ENCODE data around the gene KIF5A.

Gene KIF5A

DNA sequence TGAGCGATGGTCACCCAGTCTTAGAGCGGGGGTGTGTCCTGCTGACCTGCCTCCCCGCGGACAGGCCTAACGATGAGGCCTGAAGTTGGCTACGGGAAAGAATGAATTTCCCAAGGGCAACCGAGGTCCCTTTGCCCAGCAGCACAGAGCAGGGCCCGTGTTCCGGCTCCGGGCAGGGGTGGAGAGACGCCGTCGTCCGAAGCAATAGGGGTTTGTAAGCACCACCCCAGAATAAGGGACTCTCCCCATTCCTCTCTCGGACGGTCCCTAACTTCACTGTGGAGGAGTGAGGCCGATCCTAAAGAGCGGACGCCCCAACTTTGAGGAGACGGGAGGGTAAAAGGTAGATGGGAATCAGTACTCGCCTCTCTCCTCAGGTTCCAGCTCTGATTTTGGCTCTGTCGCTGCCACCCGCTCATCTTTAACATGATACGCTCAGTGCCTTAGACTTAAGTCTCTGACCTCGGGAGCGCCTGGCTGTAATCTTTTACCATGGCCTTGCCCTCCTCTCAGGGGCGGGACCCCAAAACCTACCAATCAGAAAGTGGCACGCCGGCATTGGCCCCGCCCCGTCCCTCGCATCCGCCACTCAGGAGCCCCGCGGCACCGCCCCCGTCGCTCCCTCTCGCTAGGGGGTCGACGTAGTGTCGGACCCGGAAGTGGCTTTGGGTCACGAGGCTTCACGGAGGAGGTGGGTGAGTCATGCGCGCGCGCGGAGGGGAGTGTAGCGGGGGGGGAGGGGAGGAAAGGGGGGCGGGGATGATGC lies 29.6 kb upstream of the KIF5A start, which contains the start of gene DDIT3:
DDIT3 (minus strand) TSS at position 462 of the 766 bp plus-strand sequence. CDS start 3,108 bp downstream, outside the sequence.
- peak; percentile 96 to 99 for DNase-seq

DNA sequence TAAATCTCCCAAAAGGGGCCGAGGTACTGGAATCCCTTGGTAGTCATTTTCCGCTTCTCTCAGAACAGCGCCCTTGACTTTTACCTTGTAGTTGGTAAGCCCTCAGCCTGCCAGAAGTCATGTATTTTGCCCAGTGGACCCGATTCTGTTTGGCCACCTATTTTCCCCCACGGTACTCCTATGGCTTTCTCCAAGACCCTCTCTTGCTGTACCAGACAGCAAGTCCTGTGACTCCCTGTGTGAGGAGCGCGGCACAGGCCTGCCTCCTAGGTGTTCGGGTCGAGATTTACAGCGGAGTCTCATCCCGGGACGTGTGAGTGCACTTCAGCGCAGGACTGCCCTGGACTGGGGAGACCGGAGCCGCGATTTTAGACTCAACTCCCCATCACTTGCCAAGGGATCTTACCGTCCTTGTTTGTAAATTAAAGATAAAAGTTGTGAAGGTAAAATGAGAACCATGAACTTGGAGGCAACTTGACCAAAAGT lies 28.3 kb upstream of the KIF5A start:
- peak in 1 of 2 experiments; percentile 48 for DNase-seq

DNA sequence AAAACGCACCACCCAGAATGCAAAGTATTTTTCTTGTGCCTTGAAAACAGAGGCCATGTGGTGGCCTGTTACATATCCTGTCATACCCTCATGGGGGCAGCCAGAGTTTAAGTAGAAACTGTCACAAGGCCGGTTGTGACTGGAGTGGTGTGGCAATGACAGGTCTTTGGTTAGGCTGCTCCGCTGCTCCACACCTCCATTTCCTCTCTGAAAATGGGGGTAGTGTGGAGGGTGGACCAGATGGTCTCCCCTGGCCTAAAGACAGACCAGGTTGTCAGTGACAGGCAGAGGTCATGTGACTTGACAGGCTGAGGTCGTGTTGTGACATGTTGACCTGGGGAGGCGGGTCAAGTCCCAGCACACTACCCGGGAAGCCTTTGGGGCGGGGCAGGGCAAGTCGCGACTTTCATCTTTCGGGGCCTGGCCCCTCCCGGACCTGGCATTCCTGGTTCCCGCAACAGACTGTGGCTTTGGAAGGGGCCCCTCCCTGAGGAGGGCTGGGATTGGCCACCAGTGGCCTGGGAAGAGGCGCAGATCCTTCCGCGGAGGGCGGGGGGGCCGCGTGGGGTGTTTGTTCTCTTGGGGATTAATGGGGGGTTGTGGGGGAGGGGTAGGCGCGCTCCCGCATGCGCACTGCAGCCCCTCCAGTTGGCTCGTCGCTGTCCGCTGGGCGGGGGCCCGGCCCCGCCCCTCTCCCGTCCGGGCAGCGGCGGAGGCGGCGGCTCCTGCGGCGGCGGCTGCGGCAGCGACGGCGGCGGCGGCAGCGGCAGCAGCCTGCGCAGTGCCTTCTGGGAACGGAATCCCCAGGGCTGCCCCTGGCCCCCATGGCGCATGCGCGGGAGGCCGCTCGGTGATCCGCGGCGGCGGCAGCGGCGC lies 27.6 kb upstream of the KIF5A start, which contains the start of gene MBD6:
MBD6 (plus strand) TSS at position 814 of the 876 bp plus-strand sequence. CDS start 1,480 bp downstream, outside the sequence.
- peak; percentile 60 to 88 for DNase-seq

DNA sequence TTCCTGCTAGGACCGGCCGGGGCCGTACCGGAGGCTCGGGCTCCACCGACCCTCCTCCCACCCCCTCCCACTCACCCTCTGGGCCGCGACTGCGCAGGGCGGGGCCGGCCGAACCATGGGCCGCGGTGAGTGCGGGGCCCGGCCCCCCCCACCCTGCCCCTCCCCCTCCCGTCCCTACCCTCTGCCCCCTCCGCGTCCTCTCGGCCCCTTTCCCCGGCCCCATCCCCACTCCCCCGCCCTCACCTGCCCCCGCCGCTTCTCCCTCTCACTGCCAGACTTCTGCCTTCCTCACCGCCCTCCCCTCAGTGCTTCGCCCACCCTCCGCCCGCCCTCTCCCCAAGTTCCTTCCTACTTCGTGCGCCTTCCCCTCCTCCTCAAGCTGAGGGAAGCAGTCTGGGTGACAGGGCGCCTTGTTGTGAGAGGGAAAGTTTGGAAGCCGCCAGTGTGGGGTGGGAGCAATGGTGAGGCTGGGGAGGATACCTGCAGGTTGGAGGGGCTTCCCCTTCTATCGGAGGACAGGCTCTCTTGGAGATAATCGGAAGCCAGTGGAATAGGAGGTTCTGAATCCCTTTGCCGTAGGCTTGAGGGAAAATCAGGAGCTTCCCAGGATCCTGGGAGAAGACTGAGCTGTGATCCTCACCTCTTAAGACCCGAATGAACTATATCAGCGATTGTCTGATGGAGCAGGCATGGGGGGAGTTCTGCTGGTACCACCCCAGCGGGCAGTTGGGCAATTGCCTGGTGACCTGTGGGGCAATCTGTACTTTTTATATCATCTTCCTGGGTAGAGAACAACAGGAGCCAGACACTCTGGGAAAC lies 26.7 kb upstream of the KIF5A start:
- no peak for DNase-seq

DNA sequence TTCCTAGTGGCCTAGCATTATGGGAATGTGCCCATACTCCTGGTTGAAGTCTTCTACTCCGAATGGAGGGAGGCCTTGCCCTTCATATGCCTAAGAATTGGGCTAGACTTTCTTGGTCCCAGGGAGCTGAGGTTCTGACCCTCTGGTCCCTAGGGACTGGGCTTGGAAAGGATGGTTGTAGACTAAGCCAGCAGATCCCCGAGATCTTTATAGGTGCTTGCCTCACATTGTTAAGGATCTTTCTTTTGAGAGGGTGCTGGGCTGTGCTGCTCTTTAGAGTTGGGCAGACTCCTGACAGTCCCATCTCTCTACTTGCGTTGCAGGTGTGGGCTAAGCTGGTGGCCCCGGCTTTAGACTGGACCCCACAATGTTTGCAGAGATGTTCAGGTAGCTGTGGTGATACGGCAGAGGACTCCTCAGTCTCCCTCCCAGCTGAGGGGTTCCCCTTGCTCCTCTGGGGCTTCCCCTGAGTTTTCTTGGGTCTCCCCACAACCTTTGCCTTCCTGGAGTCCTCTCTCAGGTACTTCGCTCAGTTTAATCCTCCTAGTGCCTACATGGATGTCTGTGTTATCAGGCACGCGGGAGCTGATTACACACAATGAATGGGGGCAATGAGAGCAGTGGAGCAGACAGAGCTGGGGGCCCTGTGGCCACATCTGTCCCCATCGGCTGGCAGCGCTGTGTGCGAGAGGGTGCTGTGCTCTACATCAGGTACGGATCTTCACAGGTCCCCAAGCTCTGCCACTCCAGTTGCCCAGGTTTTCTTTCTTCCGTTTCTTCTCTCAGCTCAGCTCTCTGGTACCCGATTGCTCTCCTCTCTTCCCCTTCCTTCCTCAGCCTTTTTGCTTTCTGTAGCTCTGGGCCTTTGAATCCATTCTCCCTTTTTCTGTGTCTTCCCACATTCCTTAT lies 25.9 kb upstream of the KIF5A start:
- DNase-seq, result no peak

DNA sequence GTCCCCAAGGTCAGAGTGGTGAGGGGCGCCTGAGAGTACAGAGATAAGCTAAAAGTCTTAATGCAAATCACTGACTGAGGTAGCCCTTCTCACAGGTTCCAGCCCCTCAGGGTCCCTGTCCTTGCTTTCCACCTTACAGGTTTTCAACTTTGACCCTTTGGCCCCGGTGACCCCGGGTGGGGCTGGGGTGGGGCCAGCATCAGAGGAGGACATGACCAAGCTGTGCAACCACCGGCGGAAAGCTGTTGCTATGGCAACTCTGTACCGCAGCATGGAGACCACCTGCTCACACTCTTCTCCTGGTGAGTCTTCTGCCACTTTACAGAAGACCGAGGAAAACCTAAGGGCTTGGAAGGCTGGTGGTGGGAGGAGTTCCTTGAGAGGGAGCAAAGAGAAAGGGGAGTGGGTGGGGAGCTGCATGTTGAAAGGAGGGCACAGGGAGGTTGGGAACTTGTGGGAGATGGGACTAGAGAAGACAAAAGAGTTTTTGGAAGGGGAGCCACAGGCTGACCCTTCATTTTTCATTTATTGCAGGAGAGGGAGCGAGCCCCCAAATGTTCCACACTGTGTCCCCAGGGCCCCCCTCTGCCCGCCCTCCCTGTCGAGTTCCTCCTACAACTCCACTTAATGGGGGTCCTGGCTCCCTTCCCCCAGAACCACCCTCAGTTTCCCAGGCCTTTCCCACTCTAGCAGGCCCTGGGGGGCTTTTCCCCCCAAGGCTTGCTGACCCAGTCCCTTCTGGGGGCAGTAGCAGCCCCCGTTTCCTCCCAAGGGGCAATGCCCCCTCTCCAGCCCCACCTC lies 24.8 kb upstream of the KIF5A start:
- DNase-seq, result no peak

DNA sequence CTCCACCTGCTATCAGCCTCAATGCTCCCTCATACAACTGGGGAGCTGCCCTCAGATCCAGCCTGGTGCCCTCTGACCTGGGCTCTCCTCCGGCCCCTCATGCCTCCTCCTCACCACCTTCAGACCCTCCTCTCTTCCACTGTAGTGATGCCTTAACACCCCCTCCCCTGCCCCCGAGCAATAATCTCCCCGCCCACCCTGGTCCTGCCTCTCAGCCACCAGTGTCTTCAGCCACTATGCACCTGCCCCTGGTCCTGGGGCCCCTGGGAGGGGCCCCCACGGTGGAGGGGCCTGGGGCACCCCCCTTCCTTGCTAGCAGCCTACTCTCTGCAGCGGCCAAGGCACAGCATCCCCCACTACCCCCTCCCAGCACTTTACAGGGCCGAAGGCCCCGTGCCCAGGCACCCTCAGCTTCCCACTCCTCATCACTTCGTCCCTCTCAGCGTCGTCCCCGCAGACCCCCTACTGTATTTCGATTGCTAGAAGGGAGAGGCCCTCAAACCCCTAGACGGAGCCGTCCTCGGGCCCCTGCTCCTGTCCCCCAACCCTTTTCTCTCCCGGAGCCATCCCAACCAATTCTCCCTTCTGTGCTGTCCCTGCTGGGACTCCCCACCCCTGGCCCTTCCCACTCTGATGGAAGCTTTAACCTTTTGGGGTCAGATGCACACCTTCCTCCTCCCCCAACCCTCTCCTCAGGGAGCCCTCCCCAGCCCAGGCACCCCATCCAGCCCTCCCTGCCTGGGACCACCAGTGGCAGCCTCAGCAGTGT lies 24.0 kb upstream of the KIF5A start:
- DNase-seq, result no peak

DNA sequence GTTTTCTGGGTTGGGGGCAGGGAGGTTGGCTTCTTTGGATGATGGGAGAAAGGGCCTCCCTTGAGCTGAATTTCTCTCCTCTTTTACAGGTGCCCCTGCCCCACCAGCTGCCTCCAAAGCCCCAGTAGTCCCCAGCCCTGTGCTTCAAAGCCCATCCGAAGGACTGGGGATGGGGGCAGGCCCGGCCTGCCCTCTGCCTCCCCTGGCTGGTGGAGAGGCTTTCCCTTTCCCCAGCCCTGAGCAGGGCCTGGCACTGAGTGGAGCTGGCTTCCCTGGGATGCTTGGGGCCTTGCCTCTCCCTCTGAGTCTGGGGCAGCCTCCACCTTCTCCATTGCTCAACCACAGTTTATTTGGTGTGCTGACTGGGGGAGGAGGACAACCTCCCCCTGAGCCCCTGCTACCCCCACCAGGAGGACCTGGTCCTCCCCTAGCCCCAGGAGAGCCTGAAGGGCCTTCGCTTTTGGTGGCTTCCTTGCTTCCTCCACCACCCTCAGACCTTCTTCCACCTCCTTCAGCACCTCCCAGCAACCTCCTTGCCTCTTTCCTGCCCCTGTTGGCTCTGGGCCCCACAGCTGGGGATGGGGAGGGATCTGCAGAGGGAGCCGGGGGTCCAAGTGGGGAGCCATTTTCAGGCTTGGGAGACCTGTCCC lies 23.2 kb upstream of the KIF5A start:
- no peak for DNase-seq

DNA sequence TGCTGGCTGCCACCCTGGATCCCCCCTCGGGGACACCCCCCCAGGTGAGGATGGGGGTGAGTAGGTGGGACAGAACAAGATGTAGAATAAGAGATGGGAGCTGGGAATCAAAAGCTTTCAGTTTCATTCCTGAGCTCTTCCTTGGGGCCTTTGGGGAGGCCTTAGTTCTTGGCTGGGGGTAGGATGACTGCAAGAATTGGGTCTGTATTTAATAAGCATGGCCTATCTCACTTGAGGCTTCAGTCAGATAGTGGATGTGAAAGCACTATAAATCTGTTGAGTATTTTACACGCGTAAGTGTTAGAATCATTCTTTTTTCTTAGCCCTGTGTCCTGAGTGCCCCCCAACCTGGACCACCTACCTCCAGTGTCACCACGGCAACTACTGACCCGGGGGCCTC lies 22.7 kb upstream of the KIF5A start:
- DNase-seq, result no peak

DNA sequence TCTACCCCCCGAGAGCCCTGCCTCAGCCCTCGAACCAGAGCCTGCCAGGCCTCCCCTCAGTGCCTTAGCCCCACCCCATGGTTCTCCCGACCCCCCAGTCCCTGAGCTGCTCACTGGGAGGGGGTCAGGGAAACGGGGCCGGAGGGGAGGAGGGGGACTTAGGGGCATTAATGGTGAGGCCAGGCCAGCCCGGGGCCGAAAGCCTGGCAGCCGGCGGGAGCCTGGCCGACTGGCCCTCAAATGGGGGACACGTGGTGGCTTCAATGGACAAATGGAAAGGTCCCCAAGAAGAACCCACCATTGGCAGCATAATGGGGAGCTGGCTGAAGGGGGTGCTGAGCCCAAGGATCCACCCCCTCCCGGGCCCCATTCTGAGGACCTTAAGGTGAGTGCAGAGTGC lies 21.7 kb upstream of the KIF5A start:
- DNase-seq, result no peak

DNA sequence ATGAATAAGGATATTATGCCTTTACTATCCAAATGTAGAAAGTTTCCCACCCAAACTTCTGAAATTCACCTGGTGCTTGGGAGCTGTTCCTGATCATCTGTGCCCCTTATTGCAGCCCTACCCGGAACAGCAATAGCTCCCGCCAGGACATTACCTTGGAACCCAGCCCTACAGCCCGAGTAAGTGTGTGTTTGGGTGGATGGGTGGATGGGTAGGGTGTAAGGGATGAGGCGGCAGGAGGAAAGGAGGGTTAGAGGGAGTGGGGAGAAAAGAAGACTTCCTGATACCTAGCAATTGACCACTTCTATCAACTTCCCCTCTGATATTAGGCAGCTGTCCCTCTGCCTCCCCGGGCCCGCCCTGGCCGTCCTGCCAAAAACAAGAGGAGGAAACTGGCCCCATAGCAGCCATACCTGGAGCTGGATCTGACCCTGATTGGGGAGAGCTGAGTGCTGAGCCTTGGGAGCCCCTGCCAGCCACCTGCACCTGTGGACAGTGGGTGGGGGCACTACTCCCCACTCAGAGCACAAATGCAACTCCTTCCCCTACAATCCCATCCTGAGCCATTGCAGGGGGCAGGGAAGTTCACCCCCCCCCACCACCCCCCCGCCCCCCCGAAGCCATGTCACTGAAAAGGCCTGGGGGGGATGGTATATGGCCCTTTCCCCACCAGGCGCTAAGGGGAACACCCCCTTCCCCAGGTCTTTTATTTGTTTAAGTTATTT lies 20.9 kb upstream of the KIF5A start:
- DNase-seq, result no peak

DNA sequence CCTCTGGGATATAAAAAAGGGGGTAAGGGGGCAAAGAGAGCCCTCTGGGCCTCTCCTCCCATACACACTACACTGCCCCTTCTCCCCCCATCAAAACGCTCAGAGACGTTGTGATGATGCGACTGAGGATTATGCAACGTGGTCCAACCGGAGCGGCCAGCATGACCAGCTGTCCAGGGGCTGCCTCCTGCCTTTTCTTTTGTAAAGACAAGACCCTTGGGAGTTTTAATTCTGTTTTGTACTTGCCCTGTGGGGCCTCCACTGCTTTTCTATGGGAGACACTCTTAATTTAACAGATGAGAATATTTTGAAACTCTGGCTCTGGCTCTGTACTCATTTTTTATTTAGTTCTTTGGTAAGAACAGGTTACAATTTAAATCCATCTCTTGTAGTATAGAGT lies 20.0 kb upstream of the KIF5A start:
- DNase-seq, result no peak

DNA sequence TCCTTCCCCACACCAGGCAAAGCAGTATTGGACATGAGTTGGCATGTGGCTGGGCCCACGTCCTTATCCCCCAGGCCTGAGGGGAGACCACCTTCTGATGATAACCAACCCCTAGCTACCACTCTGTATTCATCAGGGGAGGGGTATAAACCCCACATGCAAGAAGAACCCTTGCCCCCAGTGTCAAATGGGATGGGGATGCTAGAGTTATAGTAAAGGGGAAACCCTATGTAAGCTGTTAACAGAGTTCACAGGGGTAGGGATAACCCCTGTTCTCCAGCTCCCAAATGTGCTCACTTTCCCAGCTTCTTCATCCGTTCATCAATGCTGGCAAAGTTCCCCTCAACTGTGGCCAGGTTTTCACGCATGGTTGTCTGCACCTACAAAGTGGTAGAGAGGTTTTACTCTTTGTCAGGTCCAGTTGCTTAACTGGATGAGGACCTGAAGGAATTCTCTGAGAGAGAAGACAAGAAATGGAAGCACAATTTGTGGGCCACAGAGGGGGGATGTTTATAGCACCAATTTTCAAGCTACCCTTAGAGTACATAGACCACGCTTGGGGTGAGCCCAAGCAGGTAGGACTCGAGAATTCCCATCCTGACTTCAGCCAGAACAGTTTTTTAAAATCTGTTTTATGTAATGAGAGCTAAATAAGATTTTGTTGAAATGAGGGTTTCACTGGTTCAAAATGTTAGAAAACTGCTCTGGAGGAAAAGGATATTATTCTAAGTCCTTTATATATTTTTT lies 19.3 kb upstream of the KIF5A start:
- no peak for DNase-seq

DNA sequence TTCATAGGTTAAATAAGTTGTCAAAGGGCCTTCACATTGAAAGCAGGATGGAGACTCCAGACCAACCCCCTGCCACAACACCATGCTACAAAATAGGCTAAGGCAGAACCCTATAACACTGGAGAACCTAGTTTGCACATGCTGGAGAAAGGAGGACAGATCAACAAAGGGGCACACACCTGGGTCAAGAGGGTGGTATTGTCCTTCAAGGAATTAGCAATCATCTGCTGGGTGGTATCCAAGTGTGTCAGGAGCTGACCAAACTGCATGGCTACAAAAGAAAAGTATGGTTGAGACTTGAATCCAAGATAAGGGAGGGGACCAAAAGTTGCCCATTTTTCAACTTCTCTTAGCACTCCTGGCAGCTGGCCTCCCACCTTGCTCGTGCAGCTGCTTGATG lies 18.0 kb upstream of the KIF5A start:
- DNase-seq, result no peak

DNA sequence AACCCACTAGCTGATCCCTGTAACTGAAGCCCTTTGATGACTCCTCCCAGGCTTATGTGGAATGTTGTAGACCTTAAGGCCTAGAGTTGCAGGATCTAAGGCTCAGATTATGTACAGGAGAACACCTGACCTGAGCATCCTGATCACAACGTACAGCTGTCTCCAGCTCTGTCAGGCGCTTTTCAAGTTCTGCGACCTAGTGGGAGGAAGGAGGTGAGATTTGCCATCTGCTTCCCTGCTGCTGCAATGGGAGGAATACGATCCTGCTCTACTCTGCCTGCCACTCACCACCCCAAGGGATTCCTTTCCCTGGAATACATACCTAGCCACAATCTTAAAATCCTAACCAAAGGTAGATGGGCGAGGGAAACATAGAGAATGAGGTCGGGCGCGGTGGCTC lies 16.7 kb upstream of the KIF5A start:
- DNase-seq, result no peak

DNA sequence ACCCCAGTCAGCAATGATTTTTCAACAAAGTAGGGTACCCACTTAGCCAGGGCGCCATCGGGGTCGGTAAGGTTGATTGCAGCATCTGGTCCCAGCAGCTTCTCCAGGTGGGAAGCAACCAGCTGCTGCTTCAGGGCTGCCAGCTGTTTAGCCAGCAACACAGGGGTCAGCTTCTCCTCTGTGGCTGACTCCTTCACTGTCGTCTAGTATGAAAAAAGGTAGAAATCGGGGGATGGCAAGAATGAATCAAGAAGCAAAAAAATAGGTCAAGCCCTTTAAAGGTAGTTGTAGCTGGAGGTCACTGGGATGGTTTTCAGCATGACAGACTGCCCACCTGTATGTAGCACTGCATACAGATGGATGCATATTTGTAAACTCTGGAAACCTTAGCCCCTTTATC lies 15.6 kb upstream of the KIF5A start:
- no peak for DNase-seq

DNA sequence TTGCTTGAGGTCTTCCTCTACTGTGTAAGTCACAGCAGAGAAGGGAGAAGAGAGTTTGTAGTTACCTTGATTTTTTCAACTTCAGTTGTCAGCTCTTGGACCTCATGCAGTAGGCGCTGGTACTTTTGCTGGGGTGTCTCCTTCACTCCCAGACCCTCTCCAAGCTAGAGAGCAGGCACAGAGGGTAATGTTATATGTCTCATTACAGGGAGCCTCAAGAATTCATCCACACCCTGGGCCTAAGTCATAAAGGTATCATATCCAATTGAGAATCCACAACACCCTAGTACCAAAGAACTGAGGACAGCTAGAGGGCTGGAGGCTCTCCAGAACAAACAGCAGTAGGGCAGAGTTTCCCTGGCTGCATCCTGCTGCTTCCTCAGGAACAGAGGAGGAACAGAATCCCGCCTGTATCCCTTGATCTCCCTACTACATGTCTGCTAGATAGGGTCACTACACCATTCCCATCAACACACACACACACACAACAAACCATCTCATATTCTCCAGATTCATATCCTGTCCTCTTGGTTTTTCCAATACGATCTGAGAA lies 14.8 kb upstream of the KIF5A start:
- no peak for DNase-seq

Measured in NCI-H446 (cell line).